Measurements from ENCODE around the gene RASSF3. TPM values are rescaled to one million over a fixed set of nuclear protein-coding genes. Genes with fewer than 3 reads are reported as not detected.

RASSF3 gene
- total RNA-seq, 1 donor from 2014 or later, result 18.1 TPM

GRCh38 chr12:64714551-64714968 is 104.3 kb downstream of the RASSF3 start:
- H3K36me3 Mint-ChIP-seq (ENCODE audit: low read depth), result peaks cover 19% of the 10 kb centered on the region
- no peak for DNase-seq (ENCODE audit: low read depth, low spot score)

GRCh38 chr12:64716371-64716770 is 106.1 kb downstream of the RASSF3 start:
- Mint-ChIP-seq H3K4me1 (no peaks in the 10 kb centered on the region), H3K27ac (ENCODE audit: unreplicated experiment) (no peak overlapping the region), H3K9me3 (no peaks in the 10 kb centered on the region), H3K36me3 (ENCODE audit: low read depth) (peaks cover 19% of the 10 kb centered on the region), H3K27me3 (ENCODE audit: low read depth) (no peaks in the 10 kb centered on the region), H3K4me3 (no peak overlapping the region)
- no peak for TF ChIP-seq CTCF (conservative IDR thresholded peaks at IDR 0.05)
- DNase-seq (ENCODE audit: low read depth, low spot score), result no peak

More at GRCh38 chr12:64714551-64714968, 104.3 kb downstream of the RASSF3 start:
- Mint-ChIP-seq H3K4me1 (no peaks in the 10 kb centered on the region), H3K27ac (ENCODE audit: unreplicated experiment) (no peak overlapping the region), H3K27me3 (ENCODE audit: low read depth) (no peaks in the 10 kb centered on the region), H3K9me3 (no peaks in the 10 kb centered on the region), H3K4me3 (no peak overlapping the region)
- no peak for TF ChIP-seq CTCF (conservative IDR thresholded peaks at IDR 0.05)

GRCh38 chr12:64716839-64717455 is 106.7 kb downstream of the RASSF3 start:
- Mint-ChIP-seq H3K4me3 (no peak overlapping the region), H3K27me3 (ENCODE audit: low read depth) (no peaks in the 10 kb centered on the region), H3K36me3 (ENCODE audit: low read depth) (peaks cover 19% of the 10 kb centered on the region), H3K4me1 (no peaks in the 10 kb centered on the region), H3K9me3 (no peaks in the 10 kb centered on the region), H3K27ac (ENCODE audit: unreplicated experiment) (no peak overlapping the region)
- no peak for TF ChIP-seq CTCF (conservative IDR thresholded peaks at IDR 0.05)
- no peak for DNase-seq (ENCODE audit: low read depth, low spot score)

- TF ChIP-seq CTCF (conservative IDR thresholded peaks at IDR 0.05), result no peak
- Mint-ChIP-seq H3K9me3 (no peaks in the 10 kb centered on the region), H3K4me3 (no peak overlapping the region), H3K27me3 (ENCODE audit: low read depth) (no peaks in the 10 kb centered on the region), H3K27ac (ENCODE audit: unreplicated experiment) (no peak overlapping the region), H3K36me3 (ENCODE audit: low read depth) (peaks cover 25% of the 10 kb centered on the region), H3K4me1 (no peaks in the 10 kb centered on the region)
- DNase-seq (ENCODE audit: low read depth, low spot score), result no peak
Measured at GRCh38 chr12:64718649-64719048, 108.4 kb downstream of the RASSF3 start.

- Mint-ChIP-seq H3K27ac (ENCODE audit: unreplicated experiment) (no peak overlapping the region), H3K27me3 (ENCODE audit: low read depth) (no peaks in the 10 kb centered on the region)
Measured at GRCh38 chr12:64720884-64721283, 110.6 kb downstream of the RASSF3 start.

More at GRCh38 chr12:64720884-64721283, 110.6 kb downstream of the RASSF3 start:
- H3K36me3 Mint-ChIP-seq (ENCODE audit: low read depth), result peaks cover 14% of the 10 kb centered on the region
- H3K4me1 Mint-ChIP-seq, result no peaks in the 10 kb centered on the region
- no peaks in the 10 kb centered on the region for H3K9me3 Mint-ChIP-seq
- no peak for TF ChIP-seq CTCF (conservative IDR thresholded peaks at IDR 0.05)
- no peak overlapping the region for H3K4me3 Mint-ChIP-seq
- no peak for DNase-seq (ENCODE audit: low read depth, low spot score)
